Renal cortical epithelial cell (primary cell): Measurements from ENCODE around the gene OR1I1. TPM values are rescaled to one million over a fixed set of nuclear protein-coding genes. Genes with fewer than 3 reads are reported as not detected.

Experiments used
- DNase-seq: peaks from one replicate; pipeline ENCODE4 v3.0.0-alpha.2; 2011; ENCODE audit warnings: low read depth
- total RNA-seq: library from RNA; depleted of rRNA; stranded (reverse); fragments of >200 nt; gene quantifications from 2 replicates; pipeline ENCODE4 v1.2.3, GENCODE V29; 2014

The OR1I1 gene
- total RNA-seq, 1 donor from 2014 or later: not detected

- DNase-seq: no peak
Observed at GRCh38 chr19:15118248-15118647, 36.2 kb downstream of the OR1I1 start.

DNA sequence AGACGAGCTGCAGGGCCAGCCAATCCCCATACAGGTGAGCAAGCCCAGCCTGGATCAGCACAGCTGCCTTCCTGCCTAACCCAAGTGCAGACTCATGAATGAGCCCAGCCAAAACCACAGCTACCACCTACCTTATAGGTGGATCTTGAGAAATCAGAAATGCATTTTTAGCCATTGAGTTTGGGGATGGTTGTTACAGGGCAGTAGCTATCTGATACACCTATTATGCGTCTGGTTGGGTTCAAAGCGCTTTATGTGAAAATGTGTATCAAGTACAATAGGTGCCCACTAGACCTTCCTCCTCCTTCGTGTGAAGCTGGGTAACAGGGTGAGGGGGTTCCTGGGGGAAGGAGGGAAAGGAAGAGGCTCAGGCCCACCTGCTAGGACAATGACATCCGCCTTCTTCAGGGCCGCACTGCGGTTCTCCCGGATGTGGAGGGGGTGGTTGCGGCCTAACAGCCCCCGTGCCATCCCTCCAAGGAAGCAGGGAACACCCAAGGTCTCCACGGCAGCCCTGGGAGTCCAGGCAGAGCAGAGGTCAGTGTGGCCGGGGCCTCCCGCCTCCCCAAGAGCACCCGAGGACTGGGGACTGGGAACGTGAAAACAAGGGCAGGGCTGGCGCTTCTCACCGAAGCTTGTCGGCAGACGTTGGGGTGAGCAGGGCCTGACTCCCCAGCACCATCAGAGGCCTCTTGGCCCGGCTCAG, 36.9 kb downstream of the OR1I1 start:
- DNase-seq: no peak

GRCh38 chr19:15120135-15121026, 38.4 kb downstream of the OR1I1 start:
- no peak for DNase-seq

DNA sequence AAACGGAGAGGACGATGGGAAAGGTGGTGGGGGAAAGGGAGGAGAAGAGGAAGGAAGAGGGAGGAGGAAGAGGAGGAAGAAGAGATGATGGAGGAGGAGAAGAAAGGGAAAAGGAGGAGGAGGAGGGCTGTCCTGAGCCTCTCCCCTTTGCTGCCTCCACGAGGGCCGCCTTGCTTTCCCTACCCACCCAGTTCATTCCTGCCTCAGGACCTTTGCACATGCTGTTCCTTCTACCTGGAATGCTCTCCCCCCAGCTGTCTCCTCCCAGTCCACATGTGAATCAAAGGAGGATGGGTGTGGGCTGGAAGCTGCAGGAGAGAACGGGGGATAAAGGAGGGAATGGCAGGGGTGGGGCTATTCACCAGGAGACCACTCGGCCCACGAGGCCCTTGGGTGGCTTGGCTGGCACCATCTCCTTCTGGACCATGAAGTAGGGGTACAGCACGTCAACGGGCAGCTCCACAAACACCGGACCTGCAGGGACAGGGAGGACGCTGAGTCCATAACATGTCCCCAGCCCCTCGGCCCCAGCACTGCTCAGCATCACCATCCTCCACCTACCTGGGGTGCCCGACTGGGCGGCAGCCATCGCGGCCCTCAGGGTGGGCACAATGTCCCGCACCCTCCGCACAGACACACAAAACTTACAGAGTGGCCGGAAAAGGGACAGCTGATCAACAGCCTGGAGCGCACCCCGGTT, 40.5 kb downstream of the OR1I1 start:
- DNase-seq: no peak

DNA sequence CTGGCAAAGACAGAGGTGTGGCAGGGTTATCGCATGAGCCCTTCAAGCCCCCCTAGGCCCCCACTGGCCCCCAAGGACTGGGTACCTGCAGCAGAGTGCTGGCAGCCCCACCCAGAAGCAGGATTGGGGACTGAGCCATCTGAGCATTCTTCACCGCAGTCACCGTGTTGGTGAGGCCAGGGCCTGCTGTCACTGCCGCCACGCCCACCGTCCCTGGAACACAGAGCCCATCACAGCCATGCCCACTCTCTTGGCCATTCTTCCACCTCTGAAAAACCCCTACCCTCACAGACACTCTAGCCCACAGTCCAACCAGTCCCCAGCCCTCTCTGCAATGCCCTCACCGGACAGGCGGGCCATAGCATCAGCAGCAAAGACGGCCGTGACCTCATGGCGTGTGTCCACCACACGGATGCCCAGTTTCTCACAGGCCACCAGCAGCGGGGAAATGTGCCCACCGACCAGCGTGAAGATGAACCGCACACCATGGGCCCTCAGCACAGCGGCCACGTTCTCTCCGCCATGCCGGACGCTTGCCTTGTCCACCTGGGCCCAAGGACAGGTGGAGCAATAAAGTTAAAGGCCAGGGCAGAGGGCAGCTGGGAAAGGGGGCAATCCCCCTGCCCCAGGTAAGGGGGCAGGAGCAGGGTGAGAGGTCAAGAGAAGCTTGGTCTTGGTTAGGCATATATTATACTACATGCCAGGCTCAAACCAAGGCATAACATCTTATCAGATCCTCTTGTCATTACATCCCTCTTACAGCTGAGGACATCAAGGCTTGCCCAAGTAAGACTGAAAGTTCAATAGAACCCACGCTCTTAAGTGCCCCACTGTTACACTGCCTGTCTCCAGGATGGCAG, 41.2 kb downstream of the OR1I1 start:
- no peak for DNase-seq

DNA sequence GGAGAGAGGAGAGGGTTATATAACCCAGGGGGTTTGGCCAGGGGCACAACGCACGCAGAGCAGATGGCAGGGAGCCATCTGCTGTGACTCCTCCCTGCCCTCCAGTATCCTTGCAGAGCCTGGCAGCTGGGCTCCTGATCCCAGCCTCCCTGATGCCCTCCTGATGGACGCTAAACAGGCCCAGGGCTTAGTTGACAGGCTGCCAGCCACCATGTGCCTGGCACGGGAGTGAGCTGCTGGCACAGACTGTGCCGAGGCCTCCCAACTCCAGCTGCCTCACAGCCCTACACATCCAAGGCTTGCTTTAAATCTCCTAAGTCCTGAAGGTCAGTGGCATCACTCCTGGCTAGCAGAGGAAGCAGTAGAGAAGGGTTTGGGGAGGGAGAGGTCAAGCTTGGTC, 41.9 kb downstream of the OR1I1 start:
- no peak for DNase-seq

DNA sequence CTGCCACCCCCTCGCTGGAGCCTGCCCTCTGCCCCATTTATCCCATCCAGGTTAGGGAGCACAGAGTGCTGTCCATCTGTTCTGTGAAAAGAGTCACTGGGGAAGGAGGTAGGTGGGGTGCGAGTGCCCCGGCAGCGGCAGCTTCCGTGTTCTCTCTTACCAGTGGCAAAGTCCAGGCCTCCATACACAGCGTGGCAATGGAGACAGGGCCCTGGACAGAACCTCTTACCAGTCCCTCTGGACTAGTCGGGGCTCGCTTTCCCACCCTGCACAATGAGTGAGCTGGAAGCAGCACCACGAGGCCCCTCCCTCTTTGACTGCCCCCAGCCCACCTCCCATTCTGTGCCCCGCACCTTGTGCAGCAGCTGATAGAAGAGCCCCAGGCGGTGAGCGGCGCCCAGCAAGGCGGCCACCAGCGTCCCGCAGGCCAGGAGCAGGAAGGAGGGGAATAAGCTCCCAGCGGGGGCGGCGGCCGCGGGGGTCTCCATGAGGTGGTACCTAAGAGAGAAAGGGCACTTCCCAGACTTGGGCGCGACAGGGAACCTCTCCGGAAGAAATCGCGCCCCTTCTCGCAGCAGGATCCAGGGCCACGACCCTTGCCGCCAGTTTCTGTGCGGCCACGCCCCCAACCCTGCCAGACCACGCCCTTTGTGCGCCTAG, 42.7 kb downstream of the OR1I1 start:
- DNase-seq: no peak

- peak; percentile 94 for DNase-seq
Observed at GRCh38 chr19:15125232-15126067, 43.4 kb downstream of the OR1I1 start.

DNA sequence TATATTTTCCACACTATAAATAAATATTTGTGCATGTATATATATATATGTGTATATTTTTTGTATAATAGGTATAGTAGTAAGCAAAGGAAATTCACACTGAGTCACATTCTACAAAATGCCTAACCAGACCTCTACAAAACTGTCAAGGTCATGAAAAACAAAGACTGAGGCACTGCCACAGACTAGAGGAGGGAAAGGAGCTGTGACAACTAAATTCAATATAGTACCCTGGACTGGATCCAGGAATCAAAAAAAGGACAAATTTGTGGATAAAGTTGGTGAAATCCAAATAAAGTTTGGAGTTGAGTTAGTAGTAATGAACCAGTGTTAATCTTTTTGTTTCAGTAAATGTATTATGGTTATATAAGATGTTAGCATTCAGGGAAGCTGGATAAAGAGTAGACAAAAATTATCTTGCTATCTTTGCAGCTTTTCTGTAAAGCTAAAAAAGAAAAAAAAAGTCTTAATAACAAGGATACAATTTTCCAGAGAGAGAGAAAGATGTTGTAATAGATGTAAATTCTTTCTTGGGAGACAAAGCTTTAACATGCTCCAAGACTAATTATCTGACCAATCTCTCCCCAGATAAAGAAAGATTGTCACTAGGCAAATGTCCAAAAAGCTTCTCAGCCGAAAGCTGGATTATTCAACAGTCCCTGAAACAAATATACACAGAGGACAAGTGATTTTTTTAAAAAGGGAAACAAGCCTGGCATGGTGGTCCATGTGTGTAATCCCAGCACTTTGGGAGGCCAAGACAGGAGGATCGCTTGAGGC, 44.3 kb downstream of the OR1I1 start:
- no peak for DNase-seq

DNA sequence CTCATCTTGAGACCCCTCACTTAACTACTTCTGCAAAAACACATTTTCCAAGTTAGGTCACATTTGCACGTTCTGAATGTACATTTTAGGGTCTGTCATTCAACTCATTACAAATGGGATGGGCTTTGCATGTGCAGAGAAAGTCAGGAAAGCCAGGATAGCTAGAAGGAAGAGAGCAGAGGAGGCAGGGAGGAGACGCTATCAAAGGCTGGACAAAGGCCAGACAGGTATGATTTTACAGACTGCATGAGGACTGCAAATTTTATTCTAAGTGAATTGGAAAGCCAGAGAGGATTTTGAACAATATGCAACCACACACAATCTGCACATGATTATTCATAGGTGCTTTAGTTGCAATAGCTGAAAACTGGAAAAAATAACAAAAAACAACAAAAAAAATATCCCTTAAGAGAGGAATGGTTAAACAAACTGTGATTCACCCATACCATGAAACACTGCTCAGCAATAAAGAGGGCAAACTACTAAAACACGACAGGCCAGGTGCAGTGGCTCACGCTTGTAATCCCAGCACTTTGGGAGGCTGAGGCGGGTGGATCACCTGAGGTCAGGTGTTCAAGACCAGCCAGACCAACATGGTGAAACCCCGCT, 46.3 kb downstream of the OR1I1 start:
- DNase-seq: no peak

DNA sequence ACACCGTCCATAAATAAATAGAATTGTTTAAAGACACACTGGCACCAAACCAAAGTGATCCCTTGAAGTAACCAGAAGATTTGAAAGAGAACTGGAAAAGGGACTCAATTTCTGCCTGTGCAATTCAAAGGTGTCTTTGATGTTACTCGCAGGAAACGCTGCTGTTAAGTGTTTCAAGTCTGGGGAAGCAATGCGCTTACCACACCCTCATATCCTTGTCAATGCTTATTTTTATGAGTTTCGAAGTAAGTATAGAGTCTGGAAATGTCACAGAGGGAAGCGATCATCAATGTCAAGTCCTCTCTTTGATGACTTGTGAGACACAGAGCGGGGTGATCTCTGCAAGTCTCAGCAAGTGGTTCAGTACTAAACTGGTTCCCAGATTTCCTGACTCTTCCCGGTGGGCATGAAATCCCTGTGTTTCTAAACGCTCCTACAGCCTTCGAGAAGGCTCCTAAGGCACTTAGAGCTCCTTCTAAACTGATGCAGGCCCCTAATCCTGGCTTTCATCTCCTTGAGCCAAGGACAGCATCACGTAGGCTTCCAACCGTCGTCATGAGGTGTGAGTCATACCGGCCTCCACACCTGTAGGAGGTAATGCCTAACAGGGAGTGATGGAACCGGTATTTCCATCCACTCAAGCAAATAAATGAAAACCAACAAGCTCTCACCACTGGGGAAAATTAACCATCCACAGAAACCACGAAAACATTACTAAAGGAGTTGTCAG, 48.0 kb downstream of the OR1I1 start:
- peak; percentile 45 for DNase-seq

- peak; percentile 25 for DNase-seq
Observed at GRCh38 chr19:15136234-15136954, 54.4 kb downstream of the OR1I1 start.

GRCh38 chr19:15137777-15138176, 55.8 kb downstream of the OR1I1 start:
- DNase-seq: no peak

- no peak for DNase-seq
Observed at GRCh38 chr19:15138427-15138826, 56.4 kb downstream of the OR1I1 start.

GRCh38 chr19:15141143-15141542, 59.1 kb downstream of the OR1I1 start:
- DNase-seq: no peak

DNA sequence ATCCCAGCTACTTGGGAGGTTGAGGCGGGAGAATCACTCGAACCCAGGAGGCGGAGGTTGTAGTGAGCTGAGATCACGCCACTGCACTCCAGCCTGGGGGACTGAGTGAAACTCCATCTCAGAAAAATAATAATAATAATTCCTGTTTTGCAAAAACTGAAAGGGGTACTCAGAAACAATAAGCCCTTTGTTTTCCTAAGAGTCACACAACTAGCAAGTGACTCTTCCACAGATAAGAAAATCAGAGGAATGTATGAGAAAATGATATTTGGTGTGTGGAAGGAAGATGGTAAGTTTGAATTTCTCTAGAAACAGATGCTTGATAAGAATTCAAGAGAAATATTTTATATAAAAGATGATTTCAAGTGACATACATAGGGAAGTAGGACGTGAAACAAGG, 60.3 kb downstream of the OR1I1 start:
- DNase-seq: no peak
